ENCODE measurements around the gene OGFRL1.

The OGFRL1 gene

GRCh38 chr6:71309656-71310055 lies 21.0 kb downstream of the OGFRL1 start:
- TF ChIP-seq CTCF (IDR thresholded peaks at IDR 0.05; ENCODE audit: insufficient read depth, low read length, poor library complexity, severe bottlenecking) (no peak), EZH2phosphoT487 (conservative IDR thresholded peaks at IDR 0.05; ENCODE audit: low read length) (no peak)
- no peaks in the 10 kb centered on the region for H3K9me3 ChIP-seq (ENCODE audit: insufficient read depth, low read length)
- H3F3A ChIP-seq (ENCODE audit: insufficient read depth) = no peaks in the 10 kb centered on the region
- H3K27me3 ChIP-seq (ENCODE audit: low read length) = no peaks in the 10 kb centered on the region
- no peak overlapping the region for H2AFZ ChIP-seq (ENCODE audit: low read depth, low read length, severe bottlenecking)
- no peaks in the 10 kb centered on the region for H3K79me2 ChIP-seq (ENCODE audit: insufficient read depth, low read length)
- no peak overlapping the region for H3K9ac ChIP-seq (ENCODE audit: low read length)
- no peak overlapping the region for H3K4me2 ChIP-seq (ENCODE audit: low read depth, low read length, poor library complexity, severe bottlenecking)
- no peaks in the 10 kb centered on the region for H3K36me3 ChIP-seq (ENCODE audit: low read length)
- H3K4me3 ChIP-seq (ENCODE audit: insufficient read depth, low read length, poor library complexity, severe bottlenecking) = no peak overlapping the region
- no peaks in the 10 kb centered on the region for H4K20me1 ChIP-seq (ENCODE audit: low read depth, low read length)
- H3K9me2 ChIP-seq (replicated peaks; ENCODE audit: insufficient read depth, low read length) = no peaks in the 10 kb centered on the region
- H3K27ac ChIP-seq (ENCODE audit: low read depth, low read length) = no peak overlapping the region

GRCh38 chr6:71310261-71310660 lies 21.6 kb downstream of the OGFRL1 start:
- Histone ChIP-seq H2AFZ (ENCODE audit: low read depth, low read length, severe bottlenecking) (no peak overlapping the region), H3K27ac (ENCODE audit: low read depth, low read length) (no peak overlapping the region), H3K4me3 (ENCODE audit: insufficient read depth, low read length, poor library complexity, severe bottlenecking) (no peak overlapping the region), H3K27me3 (ENCODE audit: low read length) (no peaks in the 10 kb centered on the region), H3K9me2 (replicated peaks; ENCODE audit: insufficient read depth, low read length) (no peaks in the 10 kb centered on the region), H3F3A (ENCODE audit: insufficient read depth) (no peaks in the 10 kb centered on the region), H3K9ac (ENCODE audit: low read length) (no peak overlapping the region), H3K36me3 (ENCODE audit: low read length) (no peaks in the 10 kb centered on the region), H3K9me3 (ENCODE audit: insufficient read depth, low read length) (no peaks in the 10 kb centered on the region), H3K79me2 (ENCODE audit: insufficient read depth, low read length) (no peaks in the 10 kb centered on the region), H3K4me2 (ENCODE audit: low read depth, low read length, poor library complexity, severe bottlenecking) (no peak overlapping the region), H4K20me1 (ENCODE audit: low read depth, low read length) (no peaks in the 10 kb centered on the region)
- TF ChIP-seq EZH2phosphoT487 (conservative IDR thresholded peaks at IDR 0.05; ENCODE audit: low read length) = no peak
- no peak for TF ChIP-seq CTCF (IDR thresholded peaks at IDR 0.05; ENCODE audit: insufficient read depth, low read length, poor library complexity, severe bottlenecking)

- H4K20me1 ChIP-seq (ENCODE audit: low read depth, low read length) = no peaks in the 10 kb centered on the region
- no peak overlapping the region for H3K4me2 ChIP-seq (ENCODE audit: low read depth, low read length, poor library complexity, severe bottlenecking)
- H3K9me3 ChIP-seq (ENCODE audit: insufficient read depth, low read length) = no peaks in the 10 kb centered on the region
- H3F3A ChIP-seq (ENCODE audit: insufficient read depth) = no peaks in the 10 kb centered on the region
- H2AFZ ChIP-seq (ENCODE audit: low read depth, low read length, severe bottlenecking) = no peak overlapping the region
- no peaks in the 10 kb centered on the region for H3K79me2 ChIP-seq (ENCODE audit: insufficient read depth, low read length)
- H3K4me3 ChIP-seq (ENCODE audit: insufficient read depth, low read length, poor library complexity, severe bottlenecking) = no peak overlapping the region
- no peak overlapping the region for H3K27ac ChIP-seq (ENCODE audit: low read depth, low read length)
- no peaks in the 10 kb centered on the region for H3K36me3 ChIP-seq (ENCODE audit: low read length)
- no peaks in the 10 kb centered on the region for H3K9me2 ChIP-seq (replicated peaks; ENCODE audit: insufficient read depth, low read length)
- TF ChIP-seq EZH2phosphoT487 (conservative IDR thresholded peaks at IDR 0.05; ENCODE audit: low read length) (no peak), CTCF (IDR thresholded peaks at IDR 0.05; ENCODE audit: insufficient read depth, low read length, poor library complexity, severe bottlenecking) (no peak)
- no peak overlapping the region for H3K9ac ChIP-seq (ENCODE audit: low read length)
- no peaks in the 10 kb centered on the region for H3K27me3 ChIP-seq (ENCODE audit: low read length)
Observed at GRCh38 chr6:71312089-71312488, 23.5 kb downstream of the OGFRL1 start.

All from SU-DHL-6 (cell line).